HG03460 (cell line): ENCODE data around the gene TMEM127.
A peak's percentile ranks its signal among the peaks of the same experiment; 100 is the strongest.
"Not testable (repeated sequence)": the region's sequence is repeated elsewhere in the genome, so short reads cannot be mapped to it uniquely, and the experiment has no call there.

Experiments
- ATAC-seq: cut with Tn5 transposase; IDR thresholded peaks from one replicate; pipeline ENCODE4 v1.9.1; 2021; ENCODE audit not compliant: unreplicated experiment

TMEM127 gene

GRCh38 chr2:96264656-96265348, 995 bp downstream of the TMEM127 start:
- ATAC-seq: no peak

- ATAC-seq: no peak
These were observed 1.7 kb downstream of the TMEM127 start for GRCh38 chr2:96264086-96264485.

GRCh38 chr2:96262306-96262705, 3.5 kb downstream of the TMEM127 start:
- ATAC-seq: no peak

GRCh38 chr2:96261328-96262003, 4.3 kb downstream of the TMEM127 start:
- no peak for ATAC-seq

GRCh38 chr2:96260387-96261260, 5.2 kb downstream of the TMEM127 start:
- peak; percentile 42 for ATAC-seq

- ATAC-seq: no peak
These were observed 6.3 kb downstream of the TMEM127 start for GRCh38 chr2:96259497-96259921.

GRCh38 chr2:96258166-96259022, 7.4 kb downstream of the TMEM127 start:
- no peak for ATAC-seq

- ATAC-seq: not testable (repeated sequence)
These were observed 8.1 kb downstream of the TMEM127 start for GRCh38 chr2:96257744-96258143.

GRCh38 chr2:96256611-96257113, 9.1 kb downstream of the TMEM127 start:
- ATAC-seq: no peak

- no peak for ATAC-seq
These were observed 11.2 kb downstream of the TMEM127 start for GRCh38 chr2:96254571-96254970.

GRCh38 chr2:96253006-96253405, 12.8 kb downstream of the TMEM127 start:
- no peak for ATAC-seq

GRCh38 chr2:96252526-96252925, 13.3 kb downstream of the TMEM127 start:
- ATAC-seq: no peak

GRCh38 chr2:96251721-96252292, 14.0 kb downstream of the TMEM127 start:
- no peak for ATAC-seq

GRCh38 chr2:96250188-96250587, 15.6 kb downstream of the TMEM127 start:
- no peak for ATAC-seq

GRCh38 chr2:96249654-96250053, 16.1 kb downstream of the TMEM127 start:
- no peak for ATAC-seq

GRCh38 chr2:96248624-96249023, 17.2 kb downstream of the TMEM127 start:
- no peak for ATAC-seq

- no peak for ATAC-seq
These were observed 17.9 kb downstream of the TMEM127 start for GRCh38 chr2:96247896-96248295.

GRCh38 chr2:96247009-96247408, 18.8 kb downstream of the TMEM127 start:
- no peak for ATAC-seq

GRCh38 chr2:96245609-96246390, 20.0 kb downstream of the TMEM127 start:
- ATAC-seq: no peak
